Esophagus muscularis mucosa (tissue), 4 donors: ENCODE data around the gene PXN.

Source experiments
- EP300 ChIP-seq: sonication (generic); formaldehyde crosslinking; IDR thresholded peaks from one replicate; pipeline ENCODE4 v1.6.1; 2017; ENCODE audit warnings: antibody characterized with exemption
- POLR2A ChIP-seq: fragments of 450-650 bp; IDR thresholded peaks from one replicate; pipeline ENCODE4 v1.6.1; 2017; ENCODE audit warnings: antibody characterized with exemption, moderate library complexity, mild to moderate bottlenecking, low read depth
- TF ChIP-seq, protein P1 (sequence below), 3 experiments: fragments of 200-600 bp in 2 of 3; fragments of 450-650 bp in 1 of 3; sonication (generic) in 2 of 3; IDR thresholded peaks; one replicate each; pipeline ENCODE4 v1.5.1; 2017 to 2019; ENCODE audit warnings: antibody characterized with exemption in 3 of 3, mild to moderate bottlenecking in 2 of 3, moderate library complexity in 1 of 3

- TF ChIP-seq, protein P1, sequence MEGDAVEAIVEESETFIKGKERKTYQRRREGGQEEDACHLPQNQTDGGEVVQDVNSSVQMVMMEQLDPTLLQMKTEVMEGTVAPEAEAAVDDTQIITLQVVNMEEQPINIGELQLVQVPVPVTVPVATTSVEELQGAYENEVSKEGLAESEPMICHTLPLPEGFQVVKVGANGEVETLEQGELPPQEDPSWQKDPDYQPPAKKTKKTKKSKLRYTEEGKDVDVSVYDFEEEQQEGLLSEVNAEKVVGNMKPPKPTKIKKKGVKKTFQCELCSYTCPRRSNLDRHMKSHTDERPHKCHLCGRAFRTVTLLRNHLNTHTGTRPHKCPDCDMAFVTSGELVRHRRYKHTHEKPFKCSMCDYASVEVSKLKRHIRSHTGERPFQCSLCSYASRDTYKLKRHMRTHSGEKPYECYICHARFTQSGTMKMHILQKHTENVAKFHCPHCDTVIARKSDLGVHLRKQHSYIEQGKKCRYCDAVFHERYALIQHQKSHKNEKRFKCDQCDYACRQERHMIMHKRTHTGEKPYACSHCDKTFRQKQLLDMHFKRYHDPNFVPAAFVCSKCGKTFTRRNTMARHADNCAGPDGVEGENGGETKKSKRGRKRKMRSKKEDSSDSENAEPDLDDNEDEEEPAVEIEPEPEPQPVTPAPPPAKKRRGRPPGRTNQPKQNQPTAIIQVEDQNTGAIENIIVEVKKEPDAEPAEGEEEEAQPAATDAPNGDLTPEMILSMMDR (IDR thresholded peaks at IDR 0.05), result no peak
- TF ChIP-seq POLR2A, result no peak
- no peak for TF ChIP-seq EP300
Observed at GRCh38 chr12:120170631-120171030, 94.9 kb downstream of the PXN start.
